Ascending aorta (tissue), 2 donors: ENCODE measurements around the gene MTREX. TPM values are rescaled to one million over a fixed set of nuclear protein-coding genes. Genes with fewer than 3 reads are reported as not detected.

Experiments used
- DNase-seq, 2 donors: peaks; one replicate each; pipeline ENCODE4 v3.0.0-alpha.2; 2019; ENCODE audit warnings: low spot score in 2 of 2
- H3K27ac ChIP-seq, 2 donors: fragments of 200-600 bp; sonication (generic); one replicate each; pipeline ENCODE4 v1.5.1; 2016 to 2017; ENCODE audit warnings: mild to moderate bottlenecking in 1 of 2
- H3K27me3 ChIP-seq: fragments of 200-600 bp; sonication (generic); one replicate; pipeline ENCODE4 v1.5.1; 2017
- H3K36me3 ChIP-seq, 2 donors: fragments of 200-600 bp; sonication (generic); one replicate each; pipeline ENCODE4 v1.5.1; 2016
- H3K4me1 ChIP-seq, 2 donors: fragments of 200-600 bp; sonication (generic); one replicate each; pipeline ENCODE4 v1.5.1; 2016 to 2017; ENCODE audit warnings: mild to moderate bottlenecking in 1 of 2
- H3K4me3 ChIP-seq, 2 donors: fragments of 200-600 bp; sonication (generic); one replicate each; pipeline ENCODE4 v1.5.1; 2016 to 2017; ENCODE audit warnings: mild to moderate bottlenecking in 1 of 2
- H3K9me3 ChIP-seq, 2 donors: fragments of 200-600 bp; sonication (generic); one replicate each; pipeline ENCODE4 v1.5.1; 2016
- intact Hi-C: fragments of 100-400 bp; cut with DNase I; formaldehyde crosslinking; loops from one replicate; pipeline ENCODE4 v1.15.1; 2023
- total RNA-seq: library from RNA; depleted of rRNA; stranded (reverse); fragments of >200 nt; gene quantifications from one replicate; pipeline ENCODE4 v1.1.0, GENCODE V29; 2016
- TF ChIP-seq, protein P1 (sequence below), 3 experiments: fragments of 200-600 bp in 2 of 3; fragments of 450-650 bp in 1 of 3; sonication (generic) in 2 of 3; IDR thresholded peaks; one replicate each; pipeline ENCODE4 v1.5.1; 2016 to 2019; ENCODE audit warnings: antibody characterized with exemption in 3 of 3, mild to moderate bottlenecking in 1 of 3, moderate library complexity in 1 of 3

MTREX gene
- total RNA-seq, 1 donor from 2014 or later: 17.1 TPM

DNA sequence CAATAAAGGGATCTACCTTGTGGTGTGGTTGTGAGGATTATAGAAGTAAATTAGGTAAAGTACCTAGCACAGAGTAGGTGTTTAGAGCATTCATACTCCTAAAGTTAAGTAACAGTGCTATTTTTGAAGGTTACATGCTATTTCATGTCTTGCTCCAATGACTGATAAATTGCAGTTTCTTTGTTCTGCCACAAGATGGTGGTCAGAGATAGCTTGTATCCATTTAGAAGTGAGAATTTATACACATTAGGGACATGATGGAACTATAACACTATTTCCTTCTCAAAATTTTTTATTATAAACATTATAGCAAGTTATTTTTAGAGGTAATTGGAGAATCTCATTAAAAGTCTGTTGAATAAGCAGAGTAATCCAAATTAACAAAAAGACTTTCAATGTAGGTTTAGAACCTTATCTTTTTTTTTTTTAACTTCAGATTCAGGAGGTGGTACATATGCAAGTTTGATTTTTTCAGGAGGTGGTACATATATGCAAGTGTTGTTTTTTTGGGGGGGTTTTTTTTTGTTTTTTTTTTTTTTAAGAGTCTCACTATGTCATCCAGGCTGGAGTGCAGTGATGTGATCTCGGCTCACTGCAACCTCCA is 17.1 kb downstream of the MTREX start:
- TF ChIP-seq, protein P1, sequence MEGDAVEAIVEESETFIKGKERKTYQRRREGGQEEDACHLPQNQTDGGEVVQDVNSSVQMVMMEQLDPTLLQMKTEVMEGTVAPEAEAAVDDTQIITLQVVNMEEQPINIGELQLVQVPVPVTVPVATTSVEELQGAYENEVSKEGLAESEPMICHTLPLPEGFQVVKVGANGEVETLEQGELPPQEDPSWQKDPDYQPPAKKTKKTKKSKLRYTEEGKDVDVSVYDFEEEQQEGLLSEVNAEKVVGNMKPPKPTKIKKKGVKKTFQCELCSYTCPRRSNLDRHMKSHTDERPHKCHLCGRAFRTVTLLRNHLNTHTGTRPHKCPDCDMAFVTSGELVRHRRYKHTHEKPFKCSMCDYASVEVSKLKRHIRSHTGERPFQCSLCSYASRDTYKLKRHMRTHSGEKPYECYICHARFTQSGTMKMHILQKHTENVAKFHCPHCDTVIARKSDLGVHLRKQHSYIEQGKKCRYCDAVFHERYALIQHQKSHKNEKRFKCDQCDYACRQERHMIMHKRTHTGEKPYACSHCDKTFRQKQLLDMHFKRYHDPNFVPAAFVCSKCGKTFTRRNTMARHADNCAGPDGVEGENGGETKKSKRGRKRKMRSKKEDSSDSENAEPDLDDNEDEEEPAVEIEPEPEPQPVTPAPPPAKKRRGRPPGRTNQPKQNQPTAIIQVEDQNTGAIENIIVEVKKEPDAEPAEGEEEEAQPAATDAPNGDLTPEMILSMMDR (IDR thresholded peaks at IDR 0.05): peak; percentile 62 to 85 (median 73)
- H3K36me3 ChIP-seq: peaks cover 6 to 14% of the 10 kb centered on the region in 2 donors
- no peak for DNase-seq
- intact Hi-C loops: loop anchor here (2.0 kb wide), 1 partner anchor 368 kb away; no protein-coding TSS in a partner anchor
- H3K27ac ChIP-seq: no peak overlapping the region
- H3K4me1 ChIP-seq: peaks cover 0 to 6% of the 10 kb centered on the region in 2 donors
- no peak overlapping the region for H3K4me3 ChIP-seq
- H3K27me3 ChIP-seq: no peaks in the 10 kb centered on the region
- H3K9me3 ChIP-seq: no peaks in the 10 kb centered on the region

DNA sequence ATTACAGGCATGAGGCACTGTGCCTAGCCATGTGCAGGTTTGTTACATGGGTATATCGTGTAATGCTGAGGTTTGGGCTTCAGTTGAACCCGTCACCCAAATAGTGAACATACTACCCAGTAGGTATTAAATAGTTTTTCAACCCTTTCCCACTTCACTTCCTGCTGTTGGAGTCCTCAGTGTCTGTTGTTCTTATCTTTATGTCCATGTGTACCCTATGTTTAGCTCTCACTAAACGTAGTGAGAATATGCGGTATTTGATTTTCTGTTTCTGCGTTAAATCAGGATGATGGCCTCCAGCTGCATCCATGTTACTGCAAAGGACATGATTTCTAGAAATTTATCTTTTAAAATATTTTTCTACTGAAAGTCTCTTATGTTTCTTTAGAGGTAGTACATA is 17.8 kb downstream of the MTREX start:
- no peaks in the 10 kb centered on the region for H3K9me3 ChIP-seq
- TF ChIP-seq, protein P1 (IDR thresholded peaks at IDR 0.05): no peak
- no peak overlapping the region for H3K4me3 ChIP-seq
- H3K27me3 ChIP-seq: no peaks in the 10 kb centered on the region
- no peak for DNase-seq
- peaks cover 0 to 3% of the 10 kb centered on the region in 2 donors for H3K4me1 ChIP-seq
- intact Hi-C loops: loop anchor here (2.0 kb wide), 1 partner anchor 367 kb away; no protein-coding TSS in a partner anchor
- H3K36me3 ChIP-seq: peaks cover 6 to 14% of the 10 kb centered on the region in 2 donors
- H3K27ac ChIP-seq: peak overlapping the region in 1 of 2 donors; percentile 2

DNA sequence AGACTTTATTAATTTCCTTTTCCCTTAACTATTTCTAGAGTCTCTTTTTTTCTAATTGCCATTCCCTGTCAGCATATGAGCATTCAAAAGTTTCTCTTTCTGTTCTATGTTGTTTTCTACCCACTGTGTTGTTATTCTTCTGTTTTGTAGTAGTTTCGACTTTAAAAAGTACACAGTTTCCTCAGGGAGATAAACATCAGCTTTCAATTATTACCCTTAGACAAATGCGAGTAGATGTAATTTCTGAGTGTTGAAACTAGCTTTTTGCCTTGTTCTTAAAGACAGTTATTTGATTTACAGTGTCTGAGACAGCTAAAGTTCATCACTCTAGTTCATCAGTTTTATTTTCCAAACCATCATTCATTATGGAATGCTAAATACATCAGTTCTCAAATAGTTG is 19.5 kb downstream of the MTREX start:
- H3K36me3 ChIP-seq: peaks cover 6 to 23% of the 10 kb centered on the region in 2 donors
- intact Hi-C loops: no loop called here
- H3K27ac ChIP-seq: peak overlapping the region; percentile 32 to 42
- H3K4me1 ChIP-seq: no peaks in the 10 kb centered on the region
- no peak overlapping the region for H3K4me3 ChIP-seq
- H3K27me3 ChIP-seq: no peaks in the 10 kb centered on the region
- H3K9me3 ChIP-seq: no peaks in the 10 kb centered on the region
- TF ChIP-seq, protein P1 (IDR thresholded peaks at IDR 0.05): no peak
- no peak for DNase-seq

DNA sequence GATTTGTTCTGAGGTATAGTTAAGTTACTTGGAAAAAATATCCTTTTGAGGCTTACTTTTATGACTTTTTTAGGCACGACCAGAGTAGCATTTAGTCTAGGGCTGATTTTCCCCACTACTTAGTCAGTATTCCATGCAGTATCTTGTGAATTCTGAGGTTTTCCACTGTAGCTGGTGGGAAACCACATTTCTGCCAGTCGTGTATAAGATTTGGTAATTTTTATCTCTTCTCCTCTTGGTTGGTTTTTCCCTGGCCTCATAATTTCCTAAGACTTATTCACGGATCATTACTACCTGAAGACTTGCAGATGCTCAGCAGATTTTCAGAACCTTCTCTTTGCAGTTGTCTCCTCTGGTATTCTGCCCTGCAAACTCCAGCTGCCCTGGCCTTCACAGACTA is 23.5 kb downstream of the MTREX start:
- intact Hi-C loops: no loop called here
- Histone ChIP-seq H3K4me3 (no peak overlapping the region), H3K9me3 (no peaks in the 10 kb centered on the region), H3K27ac (no peak overlapping the region), H3K36me3 (peaks cover 6 to 22% of the 10 kb centered on the region in 2 donors), H3K27me3 (no peaks in the 10 kb centered on the region), H3K4me1 (no peaks in the 10 kb centered on the region)
- TF ChIP-seq, protein P1 (IDR thresholded peaks at IDR 0.05): no peak
- DNase-seq: no peak

DNA sequence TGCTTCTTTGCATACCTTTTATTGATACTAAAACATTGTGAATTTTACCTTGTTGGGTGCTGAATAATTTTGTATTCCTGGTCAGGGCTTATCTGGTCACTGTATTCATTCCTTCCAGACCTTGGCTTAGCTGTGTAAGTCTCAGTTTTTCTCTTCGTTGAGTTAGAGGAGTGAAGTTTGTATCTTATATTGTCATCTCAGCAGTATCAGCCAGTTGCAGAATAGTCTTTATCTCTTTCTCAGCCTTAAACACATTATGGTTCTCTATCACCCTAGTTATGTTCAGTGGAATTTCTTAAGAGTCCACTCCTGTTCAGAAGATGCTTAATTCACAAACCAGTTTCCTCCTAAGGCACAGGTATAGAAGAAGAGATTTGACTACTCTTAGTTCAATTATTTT is 25.2 kb downstream of the MTREX start:
- Histone ChIP-seq H3K4me1 (no peaks in the 10 kb centered on the region), H3K36me3 (peaks cover 6 to 22% of the 10 kb centered on the region in 2 donors), H3K27ac (no peak overlapping the region), H3K9me3 (no peaks in the 10 kb centered on the region), H3K4me3 (no peak overlapping the region), H3K27me3 (no peaks in the 10 kb centered on the region)
- intact Hi-C loops: no loop called here
- no peak for DNase-seq
- TF ChIP-seq, protein P1 (IDR thresholded peaks at IDR 0.05): no peak
